Retinal pigment epithelial cell (primary cell): Measurements from ENCODE around the gene TMEM120B.
"Not testable (repeated sequence)": the region's sequence is repeated elsewhere in the genome, so short reads cannot be mapped to it uniquely, and the experiment has no call there.

Experiments
- DNase-seq: peaks from one replicate; pipeline ENCODE4 v3.0.0-alpha.2; 2010; ENCODE audit warnings: low read depth
- H3K4me3 ChIP-seq: 2 replicates; pipeline ENCODE4 v1.5.1; 2011; ENCODE audit warnings: mild to moderate bottlenecking, low read length, control low read depth, moderate library complexity
- CTCF ChIP-seq: conservative IDR thresholded peaks from 2 replicates; pipeline ENCODE4 v1.5.1; 2011; ENCODE audit warnings: low read depth, low read length, control low read depth, inconsistent platforms

The TMEM120B gene

GRCh38 chr12:121755591-121755990, 43.0 kb downstream of the TMEM120B start:
- DNase-seq = no peak
- no peak overlapping the region for H3K4me3 ChIP-seq
- TF ChIP-seq CTCF = no peak

- DNase-seq, H3K4me3 ChIP-seq: not testable (repeated sequence)
Observed at GRCh38 chr12:121758536-121758935, 46.0 kb downstream of the TMEM120B start.

- no peak overlapping the region for H3K4me3 ChIP-seq
- DNase-seq = peak; percentile 47
- TF ChIP-seq CTCF = no peak
Observed at GRCh38 chr12:121762269-121762668, 49.7 kb downstream of the TMEM120B start.

- no peak for DNase-seq
- TF ChIP-seq CTCF = no peak
- H3K4me3 ChIP-seq = no peak overlapping the region
Observed at GRCh38 chr12:121764808-121765207, 52.3 kb downstream of the TMEM120B start.

- peak; percentile 50 for DNase-seq
- no peak for TF ChIP-seq CTCF
- H3K4me3 ChIP-seq = no peak overlapping the region
Observed at GRCh38 chr12:121765573-121765972, 53.0 kb downstream of the TMEM120B start.

- TF ChIP-seq CTCF = no peak
- no peak for DNase-seq
- H3K4me3 ChIP-seq = no peak overlapping the region
Observed at GRCh38 chr12:121766290-121767039, 53.9 kb downstream of the TMEM120B start.

GRCh38 chr12:121767525-121768016, 55.0 kb downstream of the TMEM120B start:
- no peak overlapping the region for H3K4me3 ChIP-seq
- DNase-seq = peak; percentile 84
- no peak for TF ChIP-seq CTCF
